ENCODE data around the gene CPLX1. TPM values are rescaled to one million over a fixed set of nuclear protein-coding genes. Genes with fewer than 3 reads are reported as not detected.
"Not testable (repeated sequence)": the region's sequence is repeated elsewhere in the genome, so short reads cannot be mapped to it uniquely, and the experiment has no call there.

Gene CPLX1
- total RNA-seq, 1 experiment from 2014 or later, result 3.9 TPM

GRCh38 chr4:813900-814299 lies 12.0 kb downstream of the CPLX1 start:
- POLR2A ChIA-PET (ENCODE audit: unreplicated experiment), result no interaction called here
- TF ChIP-seq EZH2 (IDR thresholded peaks at IDR 0.05; ENCODE audit: low read depth) (no peak), CTCF (conservative IDR thresholded peaks at IDR 0.05) (no peak)
- intact Hi-C loops (cut with micrococcal nuclease; ENCODE audit: unreplicated experiment), result no loop called here
- H4K20me1 ChIP-seq (ENCODE audit: insufficient read depth), result no peaks in the 10 kb centered on the region
- H3F3A ChIP-seq (ENCODE audit: insufficient read depth, low read depth), result peaks cover 5% of the 10 kb centered on the region; the same call in 1 of the 2 replicates
- BruUV-seq (replicated peaks), result no TSS peak
- no peak overlapping the region for H3K27ac ChIP-seq
- H3K4me3 ChIP-seq, result no peak overlapping the region
- no peaks in the 10 kb centered on the region for H3K79me2 ChIP-seq (ENCODE audit: low read depth)
- no peaks in the 10 kb centered on the region for H3K27me3 ChIP-seq (ENCODE audit: insufficient read depth, low read depth)
- H2AFZ ChIP-seq, result no peak overlapping the region
- CTCF ChIA-PET, result no interaction called here
- H3K9me3 ChIP-seq (ENCODE audit: insufficient read depth, low read depth), result no peaks in the 10 kb centered on the region
- peaks cover 10% of the 10 kb centered on the region; the same call in 1 of the 2 replicates for H3K4me1 ChIP-seq (replicated peaks; ENCODE audit: insufficient read depth)
- no peak overlapping the region for H3K4me2 ChIP-seq
- DNase-seq, result no peak
- H3K9me2 ChIP-seq (ENCODE audit: insufficient read depth), result no peaks in the 10 kb centered on the region
- no peaks in the 10 kb centered on the region for H3K36me3 ChIP-seq (ENCODE audit: low read depth)

GRCh38 chr4:808860-809570 lies 16.9 kb downstream of the CPLX1 start:
- intact Hi-C loops (cut with micrococcal nuclease; ENCODE audit: unreplicated experiment), result no loop called here
- no peak for DNase-seq
- H3K36me3 ChIP-seq (ENCODE audit: low read depth), result no peaks in the 10 kb centered on the region
- ChIA-PET POLR2A (ENCODE audit: unreplicated experiment) (no interaction called here), CTCF (no interaction called here)
- no peaks in the 10 kb centered on the region for H3K27me3 ChIP-seq (ENCODE audit: insufficient read depth, low read depth)
- BruUV-seq (replicated peaks), result no TSS peak
- H3K4me1 ChIP-seq (replicated peaks; ENCODE audit: insufficient read depth), result peaks cover 6% of the 10 kb centered on the region; the same call in 1 of the 2 replicates
- no peaks in the 10 kb centered on the region for H4K20me1 ChIP-seq (ENCODE audit: insufficient read depth)
- no peak overlapping the region for H2AFZ ChIP-seq
- no peaks in the 10 kb centered on the region for H3F3A ChIP-seq (ENCODE audit: insufficient read depth, low read depth)
- H3K27ac ChIP-seq, result no peak overlapping the region
- H3K9me2 ChIP-seq (ENCODE audit: insufficient read depth), result no peaks in the 10 kb centered on the region
- H3K4me2 ChIP-seq, result no peak overlapping the region
- H3K79me2 ChIP-seq (ENCODE audit: low read depth), result no peaks in the 10 kb centered on the region
- no peak for TF ChIP-seq EZH2 (IDR thresholded peaks at IDR 0.05; ENCODE audit: low read depth)
- no peak for TF ChIP-seq CTCF (conservative IDR thresholded peaks at IDR 0.05)
- H3K9me3 ChIP-seq (ENCODE audit: insufficient read depth, low read depth), result no peaks in the 10 kb centered on the region
- H3K4me3 ChIP-seq, result no peak overlapping the region

GRCh38 chr4:807792-808191 lies 18.1 kb downstream of the CPLX1 start:
- CTCF ChIA-PET, result no interaction called here
- intact Hi-C loops (cut with micrococcal nuclease; ENCODE audit: unreplicated experiment), result no loop called here
- no peak for DNase-seq

GRCh38 chr4:806979-807378 lies 18.9 kb downstream of the CPLX1 start:
- H3K9me3 ChIP-seq (ENCODE audit: insufficient read depth, low read depth); DNase-seq; H3K27ac ChIP-seq; POLR2A ChIA-PET (ENCODE audit: unreplicated experiment); BruUV-seq (replicated peaks); H3K9me2 ChIP-seq (ENCODE audit: insufficient read depth); H4K20me1 ChIP-seq (ENCODE audit: insufficient read depth); H3K4me3 ChIP-seq; H3K36me3 ChIP-seq (ENCODE audit: low read depth); H3K4me1 ChIP-seq (replicated peaks; ENCODE audit: insufficient read depth); H3K79me2 ChIP-seq (ENCODE audit: low read depth); CTCF ChIA-PET; intact Hi-C loops (cut with micrococcal nuclease; ENCODE audit: unreplicated experiment); H3F3A ChIP-seq (ENCODE audit: insufficient read depth, low read depth); H2AFZ ChIP-seq; H3K27me3 ChIP-seq (ENCODE audit: insufficient read depth, low read depth); H3K4me2 ChIP-seq: not testable (repeated sequence)

More at GRCh38 chr4:807792-808191, 18.1 kb downstream of the CPLX1 start:
- BruUV-seq (replicated peaks), result no TSS peak
- Histone ChIP-seq H2AFZ (no peak overlapping the region), H3K9me3 (ENCODE audit: insufficient read depth, low read depth) (no peaks in the 10 kb centered on the region), H3F3A (ENCODE audit: insufficient read depth, low read depth) (no peaks in the 10 kb centered on the region), H4K20me1 (ENCODE audit: insufficient read depth) (no peaks in the 10 kb centered on the region), H3K27ac (no peak overlapping the region), H3K4me3 (no peak overlapping the region), H3K27me3 (ENCODE audit: insufficient read depth, low read depth) (no peaks in the 10 kb centered on the region), H3K36me3 (ENCODE audit: low read depth) (no peaks in the 10 kb centered on the region), H3K79me2 (ENCODE audit: low read depth) (no peaks in the 10 kb centered on the region), H3K4me1 (replicated peaks; ENCODE audit: insufficient read depth) (no peaks in the 10 kb centered on the region), H3K9me2 (ENCODE audit: insufficient read depth) (no peaks in the 10 kb centered on the region), H3K4me2 (no peak overlapping the region)
- POLR2A ChIA-PET (ENCODE audit: unreplicated experiment), result no interaction called here
- TF ChIP-seq CTCF (conservative IDR thresholded peaks at IDR 0.05) (no peak), EZH2 (IDR thresholded peaks at IDR 0.05; ENCODE audit: low read depth) (no peak)

Measured in PC-9 (cell line).